Testis (tissue), 3 donors: ENCODE data around the gene RIMBP2. TPM values are rescaled to one million over a fixed set of nuclear protein-coding genes. Genes with fewer than 3 reads are reported as not detected.
A peak's percentile ranks its signal among the peaks of the same experiment; 100 is the strongest.

Experiments used
- DNase-seq: peaks from one replicate; pipeline ENCODE4 v3.0.0-alpha.2; 2019
- H3K27ac ChIP-seq, 2 donors: fragments of 200-600 bp; sonication (generic); one replicate each; pipeline ENCODE4 v1.5.1; 2019
- H3K27me3 ChIP-seq: fragments of 200-600 bp; sonication (generic); one replicate; pipeline ENCODE4 v1.5.1; 2019
- H3K36me3 ChIP-seq: fragments of 200-600 bp; sonication (generic); one replicate; pipeline ENCODE4 v1.5.1; 2017; ENCODE audit warnings: low read depth; ENCODE audit errors: missing control alignments
- H3K4me1 ChIP-seq: fragments of 200-600 bp; sonication (generic); one replicate; pipeline ENCODE4 v1.5.1; 2019
- H3K4me3 ChIP-seq, 2 donors: fragments of 200-600 bp; sonication (generic); one replicate each; pipeline ENCODE4 v1.5.1; 2017 to 2019
- H3K9me3 ChIP-seq: fragments of 200-600 bp; sonication (generic); one replicate; pipeline ENCODE4 v1.5.1; 2017
- POLR2A ChIP-seq: fragments of 450-650 bp; IDR thresholded peaks from one replicate; pipeline ENCODE4 v1.6.1; 2017; ENCODE audit warnings: antibody characterized with exemption, mild to moderate bottlenecking, moderate library complexity
- WGBS, 2 donors: methylation state at CpG; one replicate each; pipeline ENCODE4 v1.1.5; 2018; 5-methylcytosine and 5-hydroxymethylcytosine counted together
- intact Hi-C: fragments of 100-400 bp; cut with DNase I; formaldehyde crosslinking; loops from one replicate; pipeline ENCODE4 v1.15.1; 2023; ENCODE audit warnings: low total_unique reads
- polyA plus RNA-seq: library from polyadenylated mRNA; stranded (reverse); fragments of 350-450 nt; fragmentation: Illumina TruSeq; extraction: RNeasy Lipid Tissue Mini Kit (QIAGEN cat#74804); gene quantifications from one replicate; pipeline ENCODE4 v1.2.3, GENCODE V29; 2014; ENCODE audit warnings: low read depth, low replicate concordance; ENCODE audit not compliant: insufficient read depth
- total RNA-seq, 2 donors: library from RNA; depleted of rRNA; stranded (reverse); fragments of >200 nt; gene quantifications; one replicate each; pipeline ENCODE4 v1.2.3, GENCODE V29; 2016
- TF ChIP-seq, protein P1 (sequence below), 3 experiments: fragments of 450-650 bp in 2 of 3; fragments of 200-600 bp in 1 of 3; sonication (generic) in 1 of 3; IDR thresholded peaks; one replicate each; pipeline ENCODE4 v1.5.1; 2016 to 2019; ENCODE audit warnings: antibody characterized with exemption in 3 of 3, mild to moderate bottlenecking in 2 of 3, moderate library complexity in 1 of 3

The RIMBP2 gene
- total and polyA plus RNA-seq, 3 donors from 2014 or later: 8.0 to 10.0 (median 8.7) TPM

DNA sequence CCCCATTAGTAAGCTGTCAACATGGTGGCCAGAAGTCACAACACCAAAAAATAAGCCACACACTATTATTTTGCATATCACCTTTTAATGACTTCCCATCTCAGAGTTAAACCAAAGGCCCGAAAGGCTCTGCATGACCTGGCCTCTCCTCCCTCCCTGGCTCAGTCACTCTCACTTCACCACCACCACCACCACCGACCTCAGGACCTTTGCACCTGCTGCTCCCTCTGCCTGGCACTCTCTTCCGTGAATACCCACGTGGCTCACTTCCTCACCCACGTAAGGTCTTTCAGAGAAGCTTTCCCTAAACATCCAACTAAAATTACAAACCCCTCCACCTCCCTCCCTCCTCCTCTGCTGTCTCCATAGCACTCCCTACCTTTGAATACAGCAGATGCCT, 134.3 kb downstream of the RIMBP2 start:
- H3K36me3 ChIP-seq: no peaks in the 10 kb centered on the region
- TF ChIP-seq, protein P1, sequence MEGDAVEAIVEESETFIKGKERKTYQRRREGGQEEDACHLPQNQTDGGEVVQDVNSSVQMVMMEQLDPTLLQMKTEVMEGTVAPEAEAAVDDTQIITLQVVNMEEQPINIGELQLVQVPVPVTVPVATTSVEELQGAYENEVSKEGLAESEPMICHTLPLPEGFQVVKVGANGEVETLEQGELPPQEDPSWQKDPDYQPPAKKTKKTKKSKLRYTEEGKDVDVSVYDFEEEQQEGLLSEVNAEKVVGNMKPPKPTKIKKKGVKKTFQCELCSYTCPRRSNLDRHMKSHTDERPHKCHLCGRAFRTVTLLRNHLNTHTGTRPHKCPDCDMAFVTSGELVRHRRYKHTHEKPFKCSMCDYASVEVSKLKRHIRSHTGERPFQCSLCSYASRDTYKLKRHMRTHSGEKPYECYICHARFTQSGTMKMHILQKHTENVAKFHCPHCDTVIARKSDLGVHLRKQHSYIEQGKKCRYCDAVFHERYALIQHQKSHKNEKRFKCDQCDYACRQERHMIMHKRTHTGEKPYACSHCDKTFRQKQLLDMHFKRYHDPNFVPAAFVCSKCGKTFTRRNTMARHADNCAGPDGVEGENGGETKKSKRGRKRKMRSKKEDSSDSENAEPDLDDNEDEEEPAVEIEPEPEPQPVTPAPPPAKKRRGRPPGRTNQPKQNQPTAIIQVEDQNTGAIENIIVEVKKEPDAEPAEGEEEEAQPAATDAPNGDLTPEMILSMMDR (IDR thresholded peaks at IDR 0.05): no peak
- TF ChIP-seq POLR2A: no peak
- no peaks in the 10 kb centered on the region for H3K4me1 ChIP-seq
- no peak for DNase-seq
- no peak overlapping the region for H3K27ac ChIP-seq
- 78 to 83% methylated on average over 5 of the region's 5 CpGs for WGBS, 2 donors
- no peaks in the 10 kb centered on the region for H3K27me3 ChIP-seq
- intact Hi-C loops: no loop called here
- H3K4me3 ChIP-seq: no peak overlapping the region
- no peaks in the 10 kb centered on the region for H3K9me3 ChIP-seq

DNA sequence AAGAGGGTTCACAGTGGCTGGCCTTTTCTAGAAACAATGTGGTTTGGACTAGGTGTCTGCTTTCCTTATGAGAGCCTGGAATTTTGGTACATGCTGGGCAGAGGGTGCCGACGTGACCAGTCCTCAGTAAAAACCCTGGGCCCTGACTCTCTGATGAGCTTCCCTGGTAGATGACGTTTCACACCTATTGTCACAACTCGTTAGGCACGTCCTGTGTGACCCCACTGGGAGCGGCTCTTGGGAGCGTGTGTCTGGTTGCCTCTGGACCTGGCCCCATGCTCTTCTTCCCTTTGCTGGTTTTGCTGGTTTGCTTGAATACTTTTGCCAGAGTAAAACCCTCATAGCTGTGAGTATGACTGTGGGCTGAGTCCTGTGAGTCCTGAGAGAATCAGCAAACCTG, 136.9 kb downstream of the RIMBP2 start:
- H3K27ac ChIP-seq: no peak overlapping the region
- no peak overlapping the region for H3K4me3 ChIP-seq
- no peaks in the 10 kb centered on the region for H3K27me3 ChIP-seq
- 65 to 71% methylated on average over 3 to 7 of the region's 7 CpGs for WGBS, 2 donors
- TF ChIP-seq POLR2A: no peak
- TF ChIP-seq, protein P1 (IDR thresholded peaks at IDR 0.05): no peak
- H3K9me3 ChIP-seq: no peaks in the 10 kb centered on the region
- DNase-seq: no peak
- H3K36me3 ChIP-seq: no peaks in the 10 kb centered on the region
- intact Hi-C loops: no loop called here
- no peaks in the 10 kb centered on the region for H3K4me1 ChIP-seq

DNA sequence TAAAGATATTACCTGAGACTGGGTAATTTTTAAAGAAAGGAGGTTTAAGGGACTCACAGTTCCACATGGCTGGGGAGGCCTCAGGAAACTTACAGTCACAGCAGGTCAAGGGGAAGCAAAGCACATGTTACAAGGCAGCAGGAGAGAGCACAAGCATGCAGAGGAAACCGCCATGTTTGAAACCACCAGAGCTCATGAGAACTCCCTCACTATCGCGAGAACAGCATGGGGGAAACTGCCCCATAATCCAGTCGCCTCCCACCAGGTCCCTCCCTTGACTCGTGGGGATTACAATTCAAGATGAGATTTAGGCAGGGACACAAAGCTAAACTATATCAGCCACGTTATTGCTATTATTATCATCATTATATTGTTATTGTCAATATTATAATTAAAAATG, 138.7 kb downstream of the RIMBP2 start:
- no peaks in the 10 kb centered on the region for H3K36me3 ChIP-seq
- DNase-seq: peak; percentile 28
- WGBS, 2 donors: 64 to 69% methylated on average over 6 of the region's 6 CpGs
- H3K9me3 ChIP-seq: no peaks in the 10 kb centered on the region
- no peaks in the 10 kb centered on the region for H3K4me1 ChIP-seq
- H3K4me3 ChIP-seq: no peak overlapping the region
- H3K27ac ChIP-seq: no peak overlapping the region
- intact Hi-C loops: no loop called here
- TF ChIP-seq, protein P1 (IDR thresholded peaks at IDR 0.05): no peak
- TF ChIP-seq POLR2A: no peak
- no peaks in the 10 kb centered on the region for H3K27me3 ChIP-seq

DNA sequence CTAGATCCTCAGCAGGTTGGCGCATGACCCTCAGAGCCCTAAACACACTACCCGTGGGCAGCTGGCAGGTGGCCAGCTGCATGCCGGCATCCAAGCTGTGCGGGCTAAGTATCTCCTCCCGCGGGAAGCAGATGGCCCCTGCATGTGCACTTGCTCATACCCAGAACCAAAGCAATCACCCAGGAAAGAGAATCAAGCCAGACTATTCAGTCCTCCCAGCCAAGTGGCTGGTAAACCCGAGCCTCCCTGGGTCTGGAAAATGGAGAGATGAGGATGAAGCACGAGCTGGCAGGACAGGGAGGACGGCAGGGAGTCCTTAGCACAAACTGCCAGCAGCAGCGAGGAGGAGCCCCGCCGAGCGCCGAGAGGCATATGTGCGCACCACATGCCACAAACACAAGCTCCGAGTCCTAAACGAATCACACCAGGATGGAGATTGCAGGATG, 139.7 kb downstream of the RIMBP2 start:
- no peak for DNase-seq

DNA sequence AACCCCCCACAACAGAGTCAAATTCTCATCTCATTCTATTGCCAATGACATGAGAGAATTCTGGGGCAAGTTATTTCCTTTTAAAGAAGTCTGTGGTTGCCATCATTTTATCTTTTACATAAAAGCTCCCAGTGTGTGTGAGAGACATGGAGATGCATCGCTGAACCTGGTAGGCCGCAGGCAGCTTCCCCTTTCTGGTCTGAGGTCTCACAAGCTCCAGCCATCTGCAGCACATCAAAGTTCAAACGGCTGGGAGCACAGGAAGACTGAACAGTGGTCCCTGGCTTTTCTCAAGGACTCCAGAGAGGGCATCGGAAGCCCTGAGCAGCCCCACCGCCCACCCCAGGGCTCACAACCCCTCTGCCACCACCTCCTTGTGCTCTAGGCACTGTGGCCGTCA, 141.7 kb downstream of the RIMBP2 start:
- Histone ChIP-seq H3K4me3 (no peak overlapping the region), H3K27me3 (no peaks in the 10 kb centered on the region), H3K27ac (no peak overlapping the region), H3K36me3 (no peaks in the 10 kb centered on the region), H3K4me1 (no peaks in the 10 kb centered on the region), H3K9me3 (no peaks in the 10 kb centered on the region)
- TF ChIP-seq POLR2A: no peak
- TF ChIP-seq, protein P1 (IDR thresholded peaks at IDR 0.05): no peak
- WGBS, 2 donors: 82 to 97% methylated on average over 5 to 6 of the region's 6 CpGs
- intact Hi-C loops: no loop called here
- no peak for DNase-seq

More for the DNA sequence above, 139.7 kb downstream of the RIMBP2 start:
- no peaks in the 10 kb centered on the region for H3K9me3 ChIP-seq
- no peak overlapping the region for H3K27ac ChIP-seq
- intact Hi-C loops: no loop called here
- no peaks in the 10 kb centered on the region for H3K4me1 ChIP-seq
- 53 to 76% methylated on average over 13 to 17 of the region's 17 CpGs for WGBS, 2 donors
- no peaks in the 10 kb centered on the region for H3K36me3 ChIP-seq
- no peak overlapping the region for H3K4me3 ChIP-seq
- TF ChIP-seq, protein P1 (IDR thresholded peaks at IDR 0.05): no peak
- no peak for TF ChIP-seq POLR2A
- no peaks in the 10 kb centered on the region for H3K27me3 ChIP-seq
